ENCODE results near the gene SPATA2.

GRCh38 chr20:49901588-49901987 is 13.7 kb downstream of the SPATA2 start:
- TF ChIP-seq, protein P1, sequence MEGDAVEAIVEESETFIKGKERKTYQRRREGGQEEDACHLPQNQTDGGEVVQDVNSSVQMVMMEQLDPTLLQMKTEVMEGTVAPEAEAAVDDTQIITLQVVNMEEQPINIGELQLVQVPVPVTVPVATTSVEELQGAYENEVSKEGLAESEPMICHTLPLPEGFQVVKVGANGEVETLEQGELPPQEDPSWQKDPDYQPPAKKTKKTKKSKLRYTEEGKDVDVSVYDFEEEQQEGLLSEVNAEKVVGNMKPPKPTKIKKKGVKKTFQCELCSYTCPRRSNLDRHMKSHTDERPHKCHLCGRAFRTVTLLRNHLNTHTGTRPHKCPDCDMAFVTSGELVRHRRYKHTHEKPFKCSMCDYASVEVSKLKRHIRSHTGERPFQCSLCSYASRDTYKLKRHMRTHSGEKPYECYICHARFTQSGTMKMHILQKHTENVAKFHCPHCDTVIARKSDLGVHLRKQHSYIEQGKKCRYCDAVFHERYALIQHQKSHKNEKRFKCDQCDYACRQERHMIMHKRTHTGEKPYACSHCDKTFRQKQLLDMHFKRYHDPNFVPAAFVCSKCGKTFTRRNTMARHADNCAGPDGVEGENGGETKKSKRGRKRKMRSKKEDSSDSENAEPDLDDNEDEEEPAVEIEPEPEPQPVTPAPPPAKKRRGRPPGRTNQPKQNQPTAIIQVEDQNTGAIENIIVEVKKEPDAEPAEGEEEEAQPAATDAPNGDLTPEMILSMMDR (IDR thresholded peaks at IDR 0.05; ENCODE audit: low read length), result no peak
- TF ChIP-seq EZH2phosphoT487 (IDR thresholded peaks at IDR 0.05; ENCODE audit: low read length), result no peak
